Measurements from ENCODE around the gene DHRS7C.

GRCh38 chr17:9729034-9729650 lies 62.2 kb downstream of the DHRS7C start:
- peak; percentile 100 for TF ChIP-seq CTCF (conservative IDR thresholded peaks at IDR 0.05 in 1 of 2, IDR thresholded peaks at IDR 0.05 in 1 of 2; ENCODE audit: extremely low read depth in 1 of 2, insufficient read depth in 1 of 2, low read depth in 1 of 2, low read length in 2 of 2)
- no peak for TF ChIP-seq EZH2 (IDR thresholded peaks at IDR 0.05; ENCODE audit: borderline replicate concordance, low read length)
